IPS-15b (cell line): ENCODE results near the gene GPRIN3.

Experiments
- H3K27me3 ChIP-seq: one replicate; pipeline ENCODE4 v1.6.1; 2013; ENCODE audit warnings: low read length; ENCODE audit not compliant: control insufficient read depth, insufficient read depth
- H3K36me3 ChIP-seq: one replicate; pipeline ENCODE4 v1.6.1; 2013; ENCODE audit warnings: low read length; ENCODE audit not compliant: control insufficient read depth, insufficient read depth
- H3K4me1 ChIP-seq: one replicate; pipeline ENCODE4 v1.6.1; 2013; ENCODE audit warnings: mild to moderate bottlenecking, low read length; ENCODE audit not compliant: control insufficient read depth, insufficient read depth
- H3K4me3 ChIP-seq: one replicate; pipeline ENCODE4 v1.5.1; 2013; ENCODE audit warnings: low read depth, low read length
- H3K9ac ChIP-seq: one replicate; pipeline ENCODE4 v1.6.1; 2013; ENCODE audit warnings: low read depth, mild to moderate bottlenecking, low read length
- H3K9me3 ChIP-seq: one replicate; pipeline ENCODE4 v1.6.1; 2013; ENCODE audit warnings: mild to moderate bottlenecking, low read length; ENCODE audit not compliant: control insufficient read depth, insufficient read depth

The GPRIN3 gene

DNA sequence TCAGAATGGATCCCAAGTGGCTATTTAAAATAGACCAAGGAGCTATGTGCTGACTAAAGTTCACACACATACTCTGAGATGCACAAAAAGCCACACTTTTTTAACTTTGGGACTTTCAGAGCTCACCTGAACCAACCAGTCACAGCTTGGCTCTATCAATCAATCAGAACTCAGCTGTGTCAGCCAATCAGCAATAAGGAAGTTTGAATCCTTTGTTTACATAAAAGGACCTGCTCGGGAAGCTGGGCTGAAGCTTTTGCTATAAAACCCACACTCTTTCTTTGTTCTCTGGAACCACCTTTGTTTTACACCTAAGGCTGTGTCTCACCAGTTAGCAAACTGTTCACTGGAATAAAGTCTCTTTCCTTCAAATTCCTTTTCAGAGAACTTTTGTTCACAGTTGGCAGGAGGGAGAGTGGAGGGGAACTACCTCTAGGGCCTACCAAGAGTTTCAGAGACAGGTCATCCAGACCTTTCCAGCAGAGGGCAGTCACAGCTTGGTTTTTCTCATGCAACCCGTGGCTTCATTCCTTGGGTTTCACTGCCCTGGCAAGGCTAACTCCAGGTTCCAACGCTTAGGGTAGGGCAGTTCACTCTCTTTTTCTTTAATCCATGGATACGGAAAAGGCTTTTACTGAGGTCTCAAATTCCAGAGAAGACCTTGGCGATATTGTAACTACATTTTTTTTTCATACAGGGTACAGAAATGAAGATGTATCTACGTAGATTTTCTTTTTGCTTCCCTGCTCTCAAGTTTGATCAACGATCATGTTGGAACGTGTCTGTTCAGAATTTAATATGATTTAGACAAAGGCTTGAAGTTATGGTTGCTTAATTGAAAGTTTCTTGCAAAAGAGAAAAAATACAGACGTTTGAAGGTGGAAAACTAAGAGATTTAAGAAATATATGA, 80.7 kb downstream of the GPRIN3 start:
- Histone ChIP-seq H3K4me1 (no peaks in the 10 kb centered on the region), H3K4me3 (no peak overlapping the region), H3K9ac (no peak overlapping the region)

DNA sequence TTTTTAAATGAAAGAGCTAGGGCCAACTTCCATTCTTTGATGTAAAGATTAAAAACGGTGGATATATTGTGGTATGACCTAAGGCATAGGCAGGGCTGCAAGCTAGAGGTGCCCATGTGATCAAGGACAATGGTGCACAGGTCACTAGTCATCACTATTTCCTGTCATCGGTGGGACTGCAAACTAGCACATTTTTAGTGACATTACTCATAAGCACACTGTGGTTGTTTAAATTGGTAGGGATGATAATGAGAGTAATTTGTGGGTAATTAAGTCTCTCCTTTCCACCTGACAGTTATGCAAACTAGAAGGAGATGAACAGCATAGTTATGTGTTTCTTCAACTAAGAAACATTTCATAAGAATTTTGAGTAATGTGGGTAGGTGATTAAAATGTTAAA, 85.4 kb downstream of the GPRIN3 start:
- Histone ChIP-seq H3K27me3 (no peaks in the 10 kb centered on the region), H3K9me3 (no peaks in the 10 kb centered on the region), H3K4me3 (no peak overlapping the region), H3K9ac (no peak overlapping the region), H3K36me3 (no peaks in the 10 kb centered on the region), H3K4me1 (no peaks in the 10 kb centered on the region)

More for the DNA sequence above, 80.7 kb downstream of the GPRIN3 start:
- Histone ChIP-seq H3K36me3 (no peaks in the 10 kb centered on the region), H3K27me3 (no peaks in the 10 kb centered on the region), H3K9me3 (no peaks in the 10 kb centered on the region)

DNA sequence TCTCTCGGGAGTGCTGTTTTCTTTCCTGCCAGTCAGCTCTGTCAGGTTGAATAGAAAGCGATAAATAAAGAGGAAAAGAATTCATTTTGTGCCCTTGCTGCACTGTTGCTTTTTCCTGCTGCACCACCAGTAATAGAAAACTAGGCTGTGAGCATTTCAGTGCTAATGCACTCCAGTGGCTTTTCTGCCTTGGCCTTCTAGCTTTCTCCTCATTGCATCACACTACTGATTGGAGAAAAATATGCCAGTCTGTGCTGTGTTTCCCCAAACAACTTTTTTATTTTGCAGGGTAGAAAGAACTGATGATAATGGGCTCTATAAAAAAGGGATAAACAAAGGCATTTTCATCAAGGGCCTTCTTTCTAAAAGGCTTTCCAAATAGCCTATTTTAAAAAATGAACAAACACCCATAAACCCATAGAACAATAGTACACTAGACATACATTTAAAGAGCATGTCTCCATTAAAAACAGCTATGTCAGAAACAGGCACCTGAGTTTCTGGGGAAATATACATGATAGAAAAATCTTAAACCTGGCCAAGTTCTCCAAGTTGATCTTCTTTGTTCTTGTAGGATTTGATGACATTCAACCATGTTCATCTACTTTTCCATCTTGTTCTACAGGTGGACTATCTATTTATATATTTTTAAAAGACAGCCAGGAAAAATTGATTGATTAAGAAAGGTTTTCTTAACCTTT, 86.3 kb downstream of the GPRIN3 start:
- no peaks in the 10 kb centered on the region for H3K4me1 ChIP-seq
- H3K4me3 ChIP-seq, result no peak overlapping the region
- no peaks in the 10 kb centered on the region for H3K36me3 ChIP-seq
- H3K9ac ChIP-seq, result no peak overlapping the region
- H3K27me3 ChIP-seq, result no peaks in the 10 kb centered on the region
- no peaks in the 10 kb centered on the region for H3K9me3 ChIP-seq

DNA sequence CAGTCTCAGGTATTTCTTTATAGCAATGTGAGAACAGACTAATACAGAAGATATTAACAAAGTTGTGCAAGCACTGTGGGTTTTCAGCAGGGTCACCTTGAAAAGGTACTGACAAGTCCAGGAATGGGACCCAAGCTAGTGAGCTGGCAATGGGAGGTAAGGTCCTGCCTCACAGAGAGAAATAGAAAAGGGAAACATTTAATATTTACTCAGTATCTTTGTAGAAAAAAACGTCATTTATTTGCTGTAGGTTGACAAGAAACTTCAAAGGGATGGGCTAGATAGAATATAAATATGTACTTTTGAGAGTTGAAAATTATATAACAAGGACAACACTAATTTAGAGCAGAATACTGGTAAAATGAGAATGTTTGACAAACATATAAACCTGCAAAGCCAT, 89.0 kb downstream of the GPRIN3 start:
- H3K9me3 ChIP-seq, result no peaks in the 10 kb centered on the region
- no peak overlapping the region for H3K4me3 ChIP-seq
- H3K27me3 ChIP-seq, result no peaks in the 10 kb centered on the region
- H3K4me1 ChIP-seq, result no peaks in the 10 kb centered on the region
- H3K9ac ChIP-seq, result no peak overlapping the region
- H3K36me3 ChIP-seq, result no peaks in the 10 kb centered on the region

DNA sequence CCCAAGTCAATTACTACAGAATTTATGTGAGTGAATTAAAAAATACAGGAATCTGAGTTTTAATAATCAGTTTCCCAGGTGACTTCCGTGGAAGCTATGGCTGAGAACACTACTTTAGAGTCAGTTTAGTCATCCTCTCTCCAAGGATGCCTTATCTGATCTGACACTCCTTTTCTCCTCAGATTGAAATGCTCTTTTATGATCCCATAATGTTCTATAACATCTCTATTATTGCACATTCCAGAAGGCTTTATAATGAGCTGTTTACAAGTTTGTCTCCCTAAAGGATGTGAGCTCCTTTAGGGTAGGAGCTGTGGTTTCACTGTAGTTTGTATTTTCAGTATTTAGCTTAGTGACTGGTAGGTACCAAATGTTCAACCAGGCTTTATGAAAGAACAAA, 90.0 kb downstream of the GPRIN3 start:
- H3K9ac ChIP-seq, result no peak overlapping the region
- no peaks in the 10 kb centered on the region for H3K27me3 ChIP-seq
- H3K9me3 ChIP-seq, result no peaks in the 10 kb centered on the region
- no peaks in the 10 kb centered on the region for H3K4me1 ChIP-seq
- H3K4me3 ChIP-seq, result no peak overlapping the region
- no peaks in the 10 kb centered on the region for H3K36me3 ChIP-seq

DNA sequence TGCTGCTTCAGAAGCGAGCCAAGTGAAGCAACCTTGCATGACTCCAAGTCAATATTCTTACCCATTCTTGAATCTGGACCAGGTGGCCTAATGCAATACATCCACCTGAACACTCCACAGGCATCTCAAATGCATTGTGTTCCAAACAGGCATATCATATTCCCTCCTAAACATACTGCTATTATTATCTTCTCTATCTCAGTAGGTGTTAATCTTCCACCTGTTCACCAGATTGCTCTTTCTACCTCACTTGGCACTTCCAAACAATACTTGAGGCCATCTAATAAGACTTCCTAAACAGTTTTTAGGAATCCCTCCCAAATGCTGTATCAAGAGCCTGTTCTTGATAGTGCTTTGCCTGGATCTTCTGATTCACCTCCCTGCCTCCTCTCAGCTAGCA, 90.7 kb downstream of the GPRIN3 start:
- Histone ChIP-seq H3K4me3 (no peak overlapping the region), H3K36me3 (no peaks in the 10 kb centered on the region), H3K9ac (no peak overlapping the region), H3K9me3 (no peaks in the 10 kb centered on the region), H3K4me1 (no peaks in the 10 kb centered on the region), H3K27me3 (no peaks in the 10 kb centered on the region)

DNA sequence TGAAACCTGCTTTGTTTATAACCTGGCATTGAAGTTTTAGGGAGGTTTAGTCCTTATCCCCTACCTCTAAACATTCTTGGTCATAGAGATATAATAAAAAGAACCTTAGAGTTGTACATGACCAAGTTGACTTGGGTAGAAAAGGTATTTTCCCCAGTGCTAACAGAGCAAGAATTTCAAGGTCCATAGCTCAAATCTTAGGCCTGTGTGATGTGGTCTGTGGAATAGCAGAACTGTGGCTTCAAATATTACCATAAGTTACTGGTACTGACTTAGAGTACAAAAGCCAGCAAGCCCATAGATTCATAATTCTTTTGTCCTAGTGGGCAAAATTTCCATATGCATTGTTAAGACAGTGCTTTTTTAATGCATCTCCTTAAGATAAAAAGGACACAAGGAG, 91.2 kb downstream of the GPRIN3 start:
- H3K9me3 ChIP-seq, result no peaks in the 10 kb centered on the region
- no peak overlapping the region for H3K9ac ChIP-seq
- H3K27me3 ChIP-seq, result no peaks in the 10 kb centered on the region

DNA sequence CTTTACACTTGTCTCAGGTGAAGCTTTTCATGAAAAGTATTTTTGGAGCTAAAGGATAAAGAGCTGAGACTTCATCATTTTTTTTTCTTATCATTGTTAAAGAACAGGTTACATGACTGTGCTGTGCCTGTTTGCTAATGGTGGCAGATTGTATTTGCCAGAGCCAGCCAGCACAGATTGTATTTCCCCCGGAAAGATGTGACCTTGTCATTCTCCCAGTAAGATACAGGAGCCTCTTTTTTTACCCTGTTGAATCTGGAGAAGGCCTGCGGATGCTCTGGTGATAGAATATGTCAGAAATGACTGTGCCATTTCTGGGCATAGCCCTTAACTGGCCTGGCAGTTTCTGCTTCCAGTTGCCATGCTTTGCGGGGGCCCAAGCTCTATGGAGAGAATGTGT, 91.9 kb downstream of the GPRIN3 start:
- no peak overlapping the region for H3K9ac ChIP-seq
- H3K4me3 ChIP-seq, result no peak overlapping the region
- H3K4me1 ChIP-seq, result no peaks in the 10 kb centered on the region
- H3K27me3 ChIP-seq, result no peaks in the 10 kb centered on the region
- H3K9me3 ChIP-seq, result no peaks in the 10 kb centered on the region
- H3K36me3 ChIP-seq, result no peaks in the 10 kb centered on the region

More for the DNA sequence above, 91.2 kb downstream of the GPRIN3 start:
- H3K36me3 ChIP-seq, result no peaks in the 10 kb centered on the region
- H3K4me3 ChIP-seq, result no peak overlapping the region
- no peaks in the 10 kb centered on the region for H3K4me1 ChIP-seq

DNA sequence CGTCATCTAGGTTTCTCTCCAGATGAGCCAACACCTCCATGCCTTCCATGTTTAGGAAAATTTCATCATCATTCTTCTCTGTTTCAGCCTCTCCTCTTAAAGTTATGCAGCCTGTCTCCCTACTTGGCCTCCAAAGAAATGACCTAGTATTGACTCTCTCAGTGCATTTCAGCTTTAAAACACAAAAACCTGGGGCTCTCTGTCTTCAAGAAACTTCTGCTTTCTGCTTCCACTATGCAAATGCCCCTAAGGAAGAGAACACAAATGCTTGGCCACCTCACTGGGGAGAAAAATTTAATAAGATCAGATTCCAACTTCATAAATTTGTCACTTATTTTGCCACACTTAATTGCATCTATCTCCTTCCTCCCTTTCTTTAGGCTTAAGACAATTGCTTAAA, 93.3 kb downstream of the GPRIN3 start:
- Histone ChIP-seq H3K4me3 (no peak overlapping the region), H3K36me3 (no peaks in the 10 kb centered on the region), H3K27me3 (no peaks in the 10 kb centered on the region), H3K9ac (no peak overlapping the region), H3K4me1 (no peaks in the 10 kb centered on the region), H3K9me3 (no peaks in the 10 kb centered on the region)

DNA sequence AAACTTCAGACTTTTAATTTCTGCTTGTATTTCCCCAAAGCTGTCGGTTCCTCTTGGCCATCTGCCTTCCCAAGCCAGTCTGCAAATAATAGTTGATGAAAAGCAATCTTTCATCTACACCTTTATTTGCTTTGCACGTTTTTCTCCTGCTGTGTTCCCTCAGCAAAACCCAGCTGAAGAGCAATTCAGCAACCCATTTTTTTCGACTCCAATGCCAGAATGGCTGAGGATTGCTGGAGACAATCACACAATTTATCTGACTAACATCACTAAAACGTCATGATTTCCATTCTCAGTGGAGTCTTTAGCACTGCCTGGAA, 94.3 kb downstream of the GPRIN3 start:
- no peaks in the 10 kb centered on the region for H3K27me3 ChIP-seq
- no peaks in the 10 kb centered on the region for H3K9me3 ChIP-seq
- no peaks in the 10 kb centered on the region for H3K4me1 ChIP-seq
- no peak overlapping the region for H3K9ac ChIP-seq
- H3K36me3 ChIP-seq, result no peaks in the 10 kb centered on the region
- H3K4me3 ChIP-seq, result no peak overlapping the region

DNA sequence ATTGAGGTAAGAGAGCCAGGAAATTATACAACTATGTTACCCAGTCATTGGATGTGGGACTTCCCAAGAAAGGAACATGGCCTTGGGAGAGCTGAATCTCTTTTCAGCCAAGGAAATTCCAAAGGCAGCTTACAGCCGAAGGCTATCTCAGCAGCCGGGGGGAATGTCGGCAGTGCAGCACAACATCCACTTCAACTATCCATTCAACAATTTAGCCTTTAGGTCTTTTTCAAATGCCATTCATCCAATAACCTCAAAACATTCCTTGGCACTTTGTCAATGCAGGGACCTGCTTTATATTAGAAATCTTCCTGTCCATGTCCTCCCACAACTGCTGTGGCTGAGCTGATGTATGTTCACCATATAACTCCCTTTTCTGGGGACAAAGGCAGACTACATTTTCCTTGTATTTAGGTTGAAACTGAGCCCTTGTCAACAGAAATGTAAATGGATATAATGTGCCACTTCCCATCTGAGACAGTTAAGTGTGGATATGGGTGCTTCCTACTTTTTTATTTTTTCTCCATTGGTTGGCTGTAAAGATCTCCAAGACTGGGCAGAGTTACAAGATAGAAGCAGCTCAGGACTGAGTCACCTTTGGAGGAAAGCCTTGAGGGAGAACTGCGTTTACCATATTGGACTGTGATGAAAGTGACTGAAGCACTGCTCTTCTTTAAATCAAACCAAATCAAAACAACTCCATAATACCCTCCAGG, 94.8 kb downstream of the GPRIN3 start:
- Histone ChIP-seq H3K4me3 (no peak overlapping the region), H3K36me3 (no peaks in the 10 kb centered on the region), H3K9ac (no peak overlapping the region), H3K4me1 (no peaks in the 10 kb centered on the region), H3K9me3 (no peaks in the 10 kb centered on the region), H3K27me3 (no peaks in the 10 kb centered on the region)
